Measurements from ENCODE around the gene SWI5. TPM values are rescaled to one million over a fixed set of nuclear protein-coding genes. Genes with fewer than 3 reads are reported as not detected.

SWI5 gene
- total RNA-seq, 1 donor from 2014 or later: 18.9 TPM

- peaks cover 22% of the 10 kb centered on the region for H3K36me3 ChIP-seq
- no peaks in the 10 kb centered on the region for H3K9me3 ChIP-seq
- TF ChIP-seq CTCF (IDR thresholded peaks at IDR 0.05): no peak
- no peak overlapping the region for H3K27ac ChIP-seq
- H3K27me3 ChIP-seq: no peaks in the 10 kb centered on the region
- ATAC-seq: no peak
- no peaks in the 10 kb centered on the region for H3K4me1 ChIP-seq
- intact Hi-C loops (cut with DNase I): no loop called here
- no peak overlapping the region for H3K4me3 ChIP-seq
- no peak for DNase-seq
Observed at GRCh38 chr9:128286440-128286839, 10.4 kb downstream of the SWI5 start.

- no peak overlapping the region for H3K4me3 ChIP-seq
- DNase-seq: no peak
- no peak overlapping the region for H3K27ac ChIP-seq
- ATAC-seq: peak; percentile 30
- no peak for TF ChIP-seq CTCF (IDR thresholded peaks at IDR 0.05)
- intact Hi-C loops (cut with DNase I): no loop called here
- no peaks in the 10 kb centered on the region for H3K9me3 ChIP-seq
- H3K4me1 ChIP-seq: no peaks in the 10 kb centered on the region
- peaks cover 22% of the 10 kb centered on the region for H3K36me3 ChIP-seq
- no peaks in the 10 kb centered on the region for H3K27me3 ChIP-seq
Observed at GRCh38 chr9:128288273-128289004, 12.4 kb downstream of the SWI5 start.

GRCh38 chr9:128292009-128292408, 15.9 kb downstream of the SWI5 start:
- H3K9me3 ChIP-seq: no peaks in the 10 kb centered on the region
- ATAC-seq: no peak
- no peak overlapping the region for H3K4me3 ChIP-seq
- peaks cover 6% of the 10 kb centered on the region for H3K4me1 ChIP-seq
- intact Hi-C loops (cut with DNase I): loop anchor here (10.0 kb wide), 1 partner anchor 53 kb away; the partner anchor contains the start of gene SLC27A4
- DNase-seq: no peak
- no peak overlapping the region for H3K27ac ChIP-seq
- H3K36me3 ChIP-seq: peaks cover 7% of the 10 kb centered on the region
- TF ChIP-seq CTCF (IDR thresholded peaks at IDR 0.05): no peak
- H3K27me3 ChIP-seq: no peaks in the 10 kb centered on the region

- no peak for TF ChIP-seq CTCF (IDR thresholded peaks at IDR 0.05)
- ATAC-seq: no peak
- intact Hi-C loops (cut with DNase I): loop anchor here (10.0 kb wide), 1 partner anchor 52 kb away; the partner anchor contains the start of gene SLC27A4
- Histone ChIP-seq H3K36me3 (peaks cover 7% of the 10 kb centered on the region), H3K4me3 (no peak overlapping the region), H3K4me1 (peaks cover 6% of the 10 kb centered on the region), H3K27ac (no peak overlapping the region), H3K27me3 (no peaks in the 10 kb centered on the region), H3K9me3 (no peaks in the 10 kb centered on the region)
- no peak for DNase-seq
Observed at GRCh38 chr9:128293091-128293490, 17.0 kb downstream of the SWI5 start.

- DNase-seq: no peak
- no peak overlapping the region for H3K27ac ChIP-seq
Observed at GRCh38 chr9:128294142-128294541, 18.1 kb downstream of the SWI5 start.

More at GRCh38 chr9:128294142-128294541, 18.1 kb downstream of the SWI5 start:
- Histone ChIP-seq H3K27me3 (no peaks in the 10 kb centered on the region), H3K4me1 (peaks cover 6% of the 10 kb centered on the region), H3K4me3 (no peak overlapping the region), H3K36me3 (no peaks in the 10 kb centered on the region), H3K9me3 (no peaks in the 10 kb centered on the region)
- ATAC-seq: no peak
- no peak for TF ChIP-seq CTCF (IDR thresholded peaks at IDR 0.05)
- intact Hi-C loops (cut with DNase I): loop anchor here (10.0 kb wide), 1 partner anchor 51 kb away; the partner anchor contains the start of gene SLC27A4

Measured in upper lobe of right lung (tissue), 1 donor.